Fibroblast of villous mesenchyme (primary cell): ENCODE measurements around the gene PRPF39. TPM values are rescaled to one million over a fixed set of nuclear protein-coding genes. Genes with fewer than 3 reads are reported as not detected.

Source experiments
- DNase-seq: peaks from one replicate; pipeline ENCODE4 v3.0.0-alpha.2; 2010; ENCODE audit warnings: low read depth
- H3K4me3 ChIP-seq: 2 replicates; pipeline ENCODE4 v1.5.1; 2011; ENCODE audit warnings: low read depth, mild to moderate bottlenecking, low read length
- total RNA-seq: library from RNA; depleted of rRNA; stranded (reverse); fragments of >200 nt; gene quantifications from 2 replicates; pipeline ENCODE4 v1.2.3, GENCODE V29; 2012
- TF ChIP-seq, protein P1 (sequence below): IDR thresholded peaks from 2 replicates; pipeline ENCODE4 v1.5.1; 2012; ENCODE audit warnings: low read depth, mild to moderate bottlenecking, low read length; ENCODE audit not compliant: insufficient read depth

Gene PRPF39
- total RNA-seq, 1 donor = 37.1 TPM

DNA sequence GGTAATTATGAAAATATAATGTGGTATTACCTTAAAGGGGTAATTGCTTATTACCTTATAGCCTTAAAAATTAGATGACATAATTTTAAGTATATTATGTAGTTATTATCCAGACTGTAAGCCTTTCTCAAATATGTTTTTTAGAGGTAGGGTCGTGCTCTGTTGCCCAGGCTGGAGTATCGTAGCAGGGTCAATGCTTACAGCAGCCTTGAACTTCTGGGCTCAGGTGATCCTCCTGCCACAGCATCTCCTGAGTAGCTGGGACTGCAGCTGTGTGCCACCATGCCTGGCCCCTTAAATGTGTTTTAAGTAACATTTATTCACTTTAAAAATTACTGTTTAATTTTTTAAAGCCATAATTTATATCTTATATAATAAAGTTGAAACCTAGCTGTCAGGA lies 10.4 kb downstream of the PRPF39 start:
- TF ChIP-seq, protein P1, sequence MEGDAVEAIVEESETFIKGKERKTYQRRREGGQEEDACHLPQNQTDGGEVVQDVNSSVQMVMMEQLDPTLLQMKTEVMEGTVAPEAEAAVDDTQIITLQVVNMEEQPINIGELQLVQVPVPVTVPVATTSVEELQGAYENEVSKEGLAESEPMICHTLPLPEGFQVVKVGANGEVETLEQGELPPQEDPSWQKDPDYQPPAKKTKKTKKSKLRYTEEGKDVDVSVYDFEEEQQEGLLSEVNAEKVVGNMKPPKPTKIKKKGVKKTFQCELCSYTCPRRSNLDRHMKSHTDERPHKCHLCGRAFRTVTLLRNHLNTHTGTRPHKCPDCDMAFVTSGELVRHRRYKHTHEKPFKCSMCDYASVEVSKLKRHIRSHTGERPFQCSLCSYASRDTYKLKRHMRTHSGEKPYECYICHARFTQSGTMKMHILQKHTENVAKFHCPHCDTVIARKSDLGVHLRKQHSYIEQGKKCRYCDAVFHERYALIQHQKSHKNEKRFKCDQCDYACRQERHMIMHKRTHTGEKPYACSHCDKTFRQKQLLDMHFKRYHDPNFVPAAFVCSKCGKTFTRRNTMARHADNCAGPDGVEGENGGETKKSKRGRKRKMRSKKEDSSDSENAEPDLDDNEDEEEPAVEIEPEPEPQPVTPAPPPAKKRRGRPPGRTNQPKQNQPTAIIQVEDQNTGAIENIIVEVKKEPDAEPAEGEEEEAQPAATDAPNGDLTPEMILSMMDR = no peak
- no peak for DNase-seq
- H3K4me3 ChIP-seq = no peak overlapping the region

DNA sequence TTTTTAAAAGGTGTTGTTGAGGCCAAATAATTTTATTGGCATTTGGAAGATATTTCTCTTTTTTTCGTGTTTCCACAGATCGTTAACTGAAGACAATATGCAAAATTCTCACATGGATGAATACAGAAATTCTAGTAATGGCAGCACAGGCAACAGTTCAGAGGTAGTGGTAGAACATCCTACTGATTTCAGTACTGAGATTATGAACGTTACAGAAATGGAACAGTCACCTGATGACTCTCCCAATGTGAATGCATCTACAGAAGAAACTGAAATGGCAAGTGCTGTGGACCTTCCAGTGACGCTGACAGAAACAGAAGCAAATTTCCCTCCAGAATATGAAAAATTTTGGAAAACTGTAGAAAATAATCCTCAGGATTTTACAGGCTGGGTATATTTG lies 11.2 kb downstream of the PRPF39 start:
- TF ChIP-seq, protein P1 = no peak
- H3K4me3 ChIP-seq = no peak overlapping the region
- DNase-seq = no peak

DNA sequence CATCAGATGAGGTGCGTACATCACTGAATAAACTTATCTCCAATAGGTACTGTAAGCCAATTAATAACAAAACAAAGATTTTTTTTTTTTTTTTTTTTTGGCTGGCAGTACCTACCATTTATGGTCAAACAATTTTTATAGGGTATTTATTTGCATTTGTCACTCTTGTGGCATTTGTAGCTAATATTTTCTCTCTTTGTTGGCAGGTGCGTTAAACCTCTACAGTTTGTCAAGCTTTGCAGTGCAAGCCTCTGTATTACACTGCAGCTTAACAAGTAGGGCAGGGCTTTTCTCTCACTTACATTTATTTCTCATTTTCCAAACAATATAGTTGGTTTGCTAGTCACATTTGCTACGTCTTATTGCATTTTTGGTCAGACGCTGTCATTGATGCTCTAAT lies 12.3 kb downstream of the PRPF39 start:
- DNase-seq = no peak
- TF ChIP-seq, protein P1 = no peak
- no peak overlapping the region for H3K4me3 ChIP-seq

DNA sequence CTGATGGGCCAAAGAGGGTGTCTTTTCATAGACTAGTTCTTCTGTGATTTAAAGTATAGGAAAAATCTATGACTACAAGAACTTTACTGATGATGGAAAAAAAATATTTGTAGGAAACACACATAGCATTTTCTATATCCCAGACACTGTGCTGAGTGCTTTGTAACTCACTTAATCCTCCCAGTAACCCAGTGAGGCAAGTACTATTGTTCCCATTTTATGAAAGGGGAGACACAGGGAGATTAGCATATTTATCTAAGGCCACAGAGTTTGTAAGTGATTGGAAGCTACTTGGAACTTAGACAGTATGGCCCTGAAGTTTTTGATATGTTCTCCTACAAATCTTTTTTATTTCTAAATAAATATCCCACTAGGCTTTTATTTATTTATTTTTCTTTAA lies 19.9 kb downstream of the PRPF39 start:
- no peak for DNase-seq
- TF ChIP-seq, protein P1 = no peak
- H3K4me3 ChIP-seq = no peak overlapping the region

DNA sequence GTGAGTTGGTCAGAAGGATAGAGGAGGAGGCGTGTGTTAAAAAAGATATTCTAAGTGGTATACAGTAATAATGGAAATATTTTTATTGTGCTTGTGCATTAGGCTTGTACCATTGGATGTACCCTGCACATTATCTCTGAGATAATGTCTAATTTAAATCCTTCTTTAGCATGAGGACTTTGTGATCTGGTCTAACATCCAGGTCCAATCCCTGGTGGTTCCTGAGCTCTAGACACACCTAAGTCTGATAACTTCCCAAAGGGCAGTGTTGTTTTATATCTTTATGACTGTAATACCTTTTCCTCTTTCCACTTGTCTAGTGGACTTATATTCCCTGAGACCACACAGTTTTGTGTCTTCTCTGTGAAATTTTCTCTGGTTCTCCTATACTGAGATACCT lies 20.6 kb downstream of the PRPF39 start:
- DNase-seq = no peak
- H3K4me3 ChIP-seq = no peak overlapping the region
- TF ChIP-seq, protein P1 = no peak

DNA sequence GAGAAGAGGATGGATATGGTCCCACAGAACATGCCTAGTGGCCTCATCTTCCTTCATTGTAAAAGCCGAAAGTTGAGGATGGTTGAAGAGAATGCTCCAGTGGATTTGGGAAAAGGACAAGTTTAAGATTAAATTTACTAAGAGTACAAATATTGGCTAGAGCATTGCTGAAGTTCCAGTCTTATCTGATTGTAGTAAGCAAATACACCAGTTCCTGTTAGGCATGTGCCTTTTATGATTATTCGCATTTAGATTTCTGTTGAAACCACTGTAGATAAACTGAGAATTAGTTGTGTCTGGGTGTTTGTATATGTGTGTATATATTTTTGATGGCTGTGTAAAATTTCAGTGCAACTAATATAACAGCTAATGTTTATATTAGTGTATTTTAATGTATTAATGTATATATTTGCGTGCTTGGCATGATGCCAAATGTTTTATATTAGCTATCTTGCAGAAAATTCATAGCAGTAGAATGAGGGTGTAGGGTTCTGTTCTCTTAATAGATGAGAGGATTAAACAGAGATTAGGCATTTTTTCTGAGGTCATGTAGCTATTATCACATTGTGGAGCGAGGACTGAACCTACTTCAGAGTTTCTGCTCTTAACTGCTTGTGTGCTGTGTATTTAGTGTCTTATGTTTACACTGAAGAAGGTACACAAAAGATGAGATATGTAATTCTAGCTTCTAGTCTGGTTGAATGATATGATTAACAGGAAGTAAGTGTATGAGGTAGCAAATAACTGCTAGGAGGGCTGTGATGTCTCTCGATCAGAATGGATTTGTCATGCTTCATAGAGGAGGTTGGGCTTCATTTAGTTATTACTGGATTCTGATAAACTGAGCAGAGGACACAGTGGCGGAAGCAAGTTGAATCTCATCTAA lies 29.2 kb downstream of the PRPF39 start:
- TF ChIP-seq, protein P1 = no peak
- DNase-seq = peak; percentile 40
- no peak overlapping the region for H3K4me3 ChIP-seq
